ENCODE results near the gene CPOX.

Gene CPOX

DNA sequence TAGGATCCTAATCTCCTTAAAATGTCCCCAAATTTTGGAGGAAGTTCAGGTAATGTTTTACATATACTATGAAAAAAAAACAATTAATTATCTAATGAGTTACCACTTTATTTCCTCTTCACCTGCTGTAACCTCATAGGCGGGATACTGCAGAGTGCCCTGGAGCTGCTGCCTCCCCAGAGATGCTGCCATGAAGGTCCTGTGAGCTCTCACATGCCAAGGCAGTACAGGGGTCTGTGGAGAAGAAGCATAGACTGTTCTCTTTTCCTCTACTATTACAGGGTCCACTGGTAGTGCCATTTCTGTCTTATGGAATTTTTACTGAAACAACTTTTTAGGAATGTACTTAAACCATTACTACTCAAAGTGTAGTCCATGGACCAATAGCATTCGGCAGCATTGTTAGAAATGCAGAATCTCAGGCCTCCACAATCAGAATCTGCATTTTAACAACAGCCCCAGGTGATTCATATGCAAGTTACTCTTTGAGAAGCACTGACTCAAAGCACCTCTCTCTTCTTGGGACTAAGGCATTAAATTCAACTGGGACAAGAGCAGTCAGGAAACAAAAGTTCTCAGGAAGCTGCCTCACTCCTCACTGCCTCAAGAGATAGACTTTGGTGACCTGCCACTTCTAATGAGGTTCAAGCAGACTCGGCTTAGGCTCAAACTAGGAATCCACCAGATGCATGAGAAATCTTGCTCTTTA lies 30.3 kb upstream of the CPOX start:
- no peak overlapping the region for H3K4me3 ChIP-seq (ENCODE audit: low read depth, low read length)
- in situ Hi-C loops (cut with HindIII; ENCODE audit: low sequenced_read_pairs): loop anchor here (25.0 kb wide), 1 partner anchor 164 kb away; no protein-coding TSS in a partner anchor
- DNase-seq (ENCODE audit: low read depth, low spot score): no peak
- TF ChIP-seq, protein P1, sequence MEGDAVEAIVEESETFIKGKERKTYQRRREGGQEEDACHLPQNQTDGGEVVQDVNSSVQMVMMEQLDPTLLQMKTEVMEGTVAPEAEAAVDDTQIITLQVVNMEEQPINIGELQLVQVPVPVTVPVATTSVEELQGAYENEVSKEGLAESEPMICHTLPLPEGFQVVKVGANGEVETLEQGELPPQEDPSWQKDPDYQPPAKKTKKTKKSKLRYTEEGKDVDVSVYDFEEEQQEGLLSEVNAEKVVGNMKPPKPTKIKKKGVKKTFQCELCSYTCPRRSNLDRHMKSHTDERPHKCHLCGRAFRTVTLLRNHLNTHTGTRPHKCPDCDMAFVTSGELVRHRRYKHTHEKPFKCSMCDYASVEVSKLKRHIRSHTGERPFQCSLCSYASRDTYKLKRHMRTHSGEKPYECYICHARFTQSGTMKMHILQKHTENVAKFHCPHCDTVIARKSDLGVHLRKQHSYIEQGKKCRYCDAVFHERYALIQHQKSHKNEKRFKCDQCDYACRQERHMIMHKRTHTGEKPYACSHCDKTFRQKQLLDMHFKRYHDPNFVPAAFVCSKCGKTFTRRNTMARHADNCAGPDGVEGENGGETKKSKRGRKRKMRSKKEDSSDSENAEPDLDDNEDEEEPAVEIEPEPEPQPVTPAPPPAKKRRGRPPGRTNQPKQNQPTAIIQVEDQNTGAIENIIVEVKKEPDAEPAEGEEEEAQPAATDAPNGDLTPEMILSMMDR (IDR thresholded peaks at IDR 0.05; ENCODE audit: low read depth, low read length): no peak

DNA sequence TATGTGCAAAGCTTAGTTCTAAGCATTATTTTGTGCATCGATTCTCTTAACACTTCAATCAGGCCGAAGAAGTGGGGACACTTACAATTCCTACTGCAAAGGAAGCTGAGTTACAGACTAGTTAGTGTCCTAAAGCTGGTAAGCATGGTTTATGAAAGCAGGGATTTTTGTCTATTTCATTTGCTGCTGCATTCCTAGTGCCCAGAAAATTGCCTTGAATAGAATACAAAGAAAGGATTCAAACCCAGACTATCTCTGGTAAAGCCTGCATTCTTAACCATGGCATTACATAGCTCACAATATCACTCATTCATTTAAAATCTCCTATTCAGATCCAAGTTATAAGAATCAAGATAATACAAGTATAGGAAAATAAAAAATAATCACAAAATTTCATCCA lies 24.4 kb upstream of the CPOX start:
- H3K4me3 ChIP-seq (ENCODE audit: low read depth, low read length): no peak overlapping the region
- DNase-seq (ENCODE audit: low read depth, low spot score): no peak
- TF ChIP-seq, protein P1 (IDR thresholded peaks at IDR 0.05; ENCODE audit: low read depth, low read length): no peak
- in situ Hi-C loops (cut with HindIII; ENCODE audit: low sequenced_read_pairs): loop anchor here (25.0 kb wide), 1 partner anchor 169 kb away; no protein-coding TSS in a partner anchor

DNA sequence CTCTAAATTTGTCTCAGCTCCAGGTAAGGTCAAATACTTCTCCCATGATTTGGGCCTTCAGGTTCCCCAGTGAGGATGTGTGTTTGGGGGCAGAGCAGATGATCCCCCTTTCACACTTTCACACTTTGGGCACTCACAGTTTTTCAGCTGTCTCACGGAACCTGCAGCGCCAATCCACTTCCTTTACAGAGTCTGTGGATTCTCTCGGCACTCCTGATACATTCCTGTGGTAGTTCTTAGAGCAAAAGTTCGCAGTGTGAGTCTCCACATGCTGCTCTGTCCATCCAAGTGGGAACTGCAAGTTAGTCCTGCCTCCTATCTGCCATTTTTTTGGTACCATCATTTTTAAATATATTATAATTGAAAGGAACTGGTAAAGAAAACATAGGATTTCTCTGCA lies 20.2 kb upstream of the CPOX start:
- in situ Hi-C loops (cut with HindIII; ENCODE audit: low sequenced_read_pairs): loop anchor here (25.0 kb wide), 1 partner anchor 174 kb away; no protein-coding TSS in a partner anchor
- TF ChIP-seq, protein P1 (IDR thresholded peaks at IDR 0.05; ENCODE audit: low read depth, low read length): no peak
- DNase-seq (ENCODE audit: low read depth, low spot score): peak; percentile 31
- no peak overlapping the region for H3K4me3 ChIP-seq (ENCODE audit: low read depth, low read length)

DNA sequence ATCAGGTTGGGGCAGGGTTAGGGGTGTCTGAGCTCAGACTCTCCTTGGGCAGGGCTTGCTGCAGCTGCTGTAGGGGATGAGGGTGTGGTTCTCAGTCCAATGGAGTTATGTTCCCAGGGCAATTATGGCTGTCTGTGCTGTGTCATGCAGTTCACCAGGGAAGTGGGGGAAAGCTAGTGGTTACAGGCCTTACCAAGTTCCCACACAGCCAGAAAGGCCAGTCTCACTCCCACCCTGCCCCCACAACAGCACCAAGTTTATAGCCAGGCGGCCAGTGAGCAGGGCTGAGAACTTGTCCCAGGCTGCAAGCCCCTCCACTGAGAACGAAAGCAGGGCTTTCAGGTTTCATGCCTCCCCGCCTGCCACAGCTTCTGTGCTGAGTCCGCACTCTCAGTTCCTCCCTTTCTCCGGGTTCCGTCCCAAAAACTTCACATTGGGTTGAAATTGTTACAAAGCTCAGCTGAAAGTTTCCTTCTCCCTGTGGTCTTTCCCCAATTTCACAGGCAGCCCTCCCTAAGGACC lies 19.6 kb upstream of the CPOX start:
- in situ Hi-C loops (cut with HindIII; ENCODE audit: low sequenced_read_pairs): loop anchor here (25.0 kb wide), 1 partner anchor 174 kb away; no protein-coding TSS in a partner anchor
- DNase-seq (ENCODE audit: low read depth, low spot score): no peak
- TF ChIP-seq, protein P1 (IDR thresholded peaks at IDR 0.05; ENCODE audit: low read depth, low read length): no peak
- H3K4me3 ChIP-seq (ENCODE audit: low read depth, low read length): no peak overlapping the region

DNA sequence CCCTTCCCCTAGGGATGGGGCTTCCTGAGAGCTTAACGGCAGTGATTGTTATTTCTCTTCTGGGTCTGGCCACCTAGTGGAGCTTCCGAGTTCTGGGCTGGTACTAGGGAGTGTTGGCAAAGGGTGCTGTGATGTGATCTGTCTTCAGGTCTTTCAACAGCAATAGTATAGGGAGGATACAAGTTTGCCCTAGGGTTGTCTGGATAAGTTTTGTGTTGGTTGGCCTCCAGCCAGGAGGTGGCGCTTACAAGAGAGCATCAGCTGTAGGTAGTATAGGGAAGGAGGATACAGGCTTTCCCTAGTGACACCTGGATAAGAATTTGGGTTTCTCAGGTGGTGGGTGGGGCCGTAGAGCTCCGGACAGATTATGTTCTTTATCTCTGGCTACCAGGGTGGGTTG lies 19.2 kb upstream of the CPOX start:
- no peak for DNase-seq (ENCODE audit: low read depth, low spot score)
- TF ChIP-seq, protein P1 (IDR thresholded peaks at IDR 0.05; ENCODE audit: low read depth, low read length): no peak
- in situ Hi-C loops (cut with HindIII; ENCODE audit: low sequenced_read_pairs): loop anchor here (25.0 kb wide), 1 partner anchor 175 kb away; no protein-coding TSS in a partner anchor
- H3K4me3 ChIP-seq (ENCODE audit: low read depth, low read length): no peak overlapping the region

DNA sequence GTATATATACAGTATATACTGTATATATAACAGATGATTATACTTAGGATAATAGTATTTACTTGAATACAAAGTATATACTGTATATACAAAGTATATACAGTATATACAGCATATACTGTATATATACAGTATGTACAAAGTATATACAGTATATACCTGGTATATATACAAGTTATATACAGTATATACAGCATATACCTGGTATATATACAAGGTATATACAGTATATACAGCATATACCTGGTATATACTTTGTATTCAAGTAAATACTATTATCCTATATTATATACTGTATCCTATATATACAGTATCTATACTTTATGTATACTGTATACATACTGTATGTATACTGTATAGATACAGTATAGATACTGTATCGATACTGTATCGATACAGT lies 14.6 kb upstream of the CPOX start:
- no peak overlapping the region for H3K4me3 ChIP-seq (ENCODE audit: low read depth, low read length)
- in situ Hi-C loops (cut with HindIII; ENCODE audit: low sequenced_read_pairs): loop anchor here (25.0 kb wide), 1 partner anchor 179 kb away; no protein-coding TSS in a partner anchor
- DNase-seq (ENCODE audit: low read depth, low spot score): no peak
- TF ChIP-seq, protein P1 (IDR thresholded peaks at IDR 0.05; ENCODE audit: low read depth, low read length): no peak

All from astrocyte of the spinal cord (primary cell).